Middle frontal gyrus (tissue), 1 donor: Measurements from ENCODE around the gene SLC22A23.
"Not testable (repeated sequence)": the region's sequence is repeated elsewhere in the genome, so short reads cannot be mapped to it uniquely, and the experiment has no call there.

Experiments used
- DNase-seq: peaks from one replicate; pipeline ENCODE4 v3.0.0-alpha.2; 2015; ENCODE audit warnings: low spot score; ENCODE audit errors: extremely low spot score

Gene SLC22A23

GRCh38 chr6:3251462-3252314, 205.2 kb downstream of the SLC22A23 start:
- DNase-seq = peak; percentile 86

- DNase-seq = no peak
These were observed 206.6 kb downstream of the SLC22A23 start for GRCh38 chr6:3250231-3250675.

GRCh38 chr6:3249821-3250220, 207.0 kb downstream of the SLC22A23 start:
- no peak for DNase-seq

GRCh38 chr6:3247255-3248146, 209.3 kb downstream of the SLC22A23 start:
- DNase-seq = peak; percentile 78

GRCh38 chr6:3245216-3245615, 211.6 kb downstream of the SLC22A23 start:
- DNase-seq = no peak

GRCh38 chr6:3244832-3245161, 212.1 kb downstream of the SLC22A23 start:
- not testable (repeated sequence) for DNase-seq

GRCh38 chr6:3244003-3244831, 212.6 kb downstream of the SLC22A23 start:
- DNase-seq = no peak

GRCh38 chr6:3242768-3243167, 214.1 kb downstream of the SLC22A23 start:
- no peak for DNase-seq

GRCh38 chr6:3241745-3242144, 215.1 kb downstream of the SLC22A23 start:
- DNase-seq = not testable (repeated sequence)

- no peak for DNase-seq
These were observed 216.3 kb downstream of the SLC22A23 start for GRCh38 chr6:3240595-3240994.

- DNase-seq = no peak
These were observed 217.6 kb downstream of the SLC22A23 start for GRCh38 chr6:3239110-3239830.

GRCh38 chr6:3237761-3238662, 218.8 kb downstream of the SLC22A23 start:
- DNase-seq = no peak

GRCh38 chr6:3236005-3236404, 220.8 kb downstream of the SLC22A23 start:
- no peak for DNase-seq

GRCh38 chr6:3235486-3235885, 221.4 kb downstream of the SLC22A23 start:
- no peak for DNase-seq

- no peak for DNase-seq
These were observed 222.9 kb downstream of the SLC22A23 start for GRCh38 chr6:3233904-3234303.

GRCh38 chr6:3233321-3233720, 223.5 kb downstream of the SLC22A23 start:
- DNase-seq = no peak

- DNase-seq = no peak
These were observed 224.6 kb downstream of the SLC22A23 start for GRCh38 chr6:3232017-3232945.

GRCh38 chr6:3231247-3232016, 225.4 kb downstream of the SLC22A23 start:
- DNase-seq = peak; percentile 66
